ENCODE results near the gene PLPP6. TPM values are rescaled to one million over a fixed set of nuclear protein-coding genes. Genes with fewer than 3 reads are reported as not detected.

PLPP6 gene
- total and polyA plus RNA-seq, 2 of the 13 experiments (the other 11 are each of a cell fraction or from before 2014, with no cell fraction given), result 12.1 to 15.5 TPM

DNA sequence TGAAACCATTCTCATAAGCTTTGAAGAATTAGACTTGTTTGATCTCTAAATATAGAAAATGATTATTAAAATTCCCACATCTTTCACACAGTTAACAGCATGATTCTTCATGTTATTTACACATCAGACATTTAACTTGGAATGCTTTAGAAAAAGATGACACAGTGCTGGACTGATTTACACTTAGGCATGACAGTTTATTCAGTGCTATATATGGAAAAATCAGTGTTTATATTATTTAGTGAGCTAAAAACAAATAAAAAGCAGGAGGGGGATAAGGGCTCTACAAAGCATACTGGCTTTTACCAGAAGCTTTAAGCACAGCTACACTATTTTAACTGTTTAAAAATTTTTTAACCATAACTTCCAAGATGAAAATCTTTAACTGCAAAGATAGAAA, 47.3 kb downstream of the PLPP6 start:
- Histone ChIP-seq H3K36me3 (replicated peaks in 1 of 2; ENCODE audit: control insufficient read depth in 1 of 2, insufficient read depth in 2 of 2, low read length in 2 of 2) (peaks cover 1 to 42% of the 10 kb centered on the region in 2 experiments), H3K27me3 (ENCODE audit: control insufficient read depth in 1 of 2, insufficient read depth in 2 of 2, low read length in 2 of 2) (no peaks in the 10 kb centered on the region), H3K4me2 (ENCODE audit: low read depth, low read length) (no peak overlapping the region), H3K4me3 (replicated peaks in 1 of 3; ENCODE audit: insufficient read depth in 1 of 3, low read depth in 2 of 3, low read length in 3 of 3) (no peak overlapping the region), H2AFZ (ENCODE audit: low read length) (no peak overlapping the region), H3K4me1 (ENCODE audit: insufficient read depth, low read length) (no peaks in the 10 kb centered on the region), H3K27ac (ENCODE audit: extremely low read length, insufficient read depth, low read length) (no peak overlapping the region), H3K9ac (ENCODE audit: insufficient read depth, low read depth, low read length) (no peak overlapping the region), H4K20me1 (ENCODE audit: insufficient read depth, low read length) (0 out of 2 replicates have a peak, but pooled peaks cover 3% of the 10 kb centered on the region), H3K9me3 (ENCODE audit: low read length) (no peaks in the 10 kb centered on the region), H3K79me2 (ENCODE audit: insufficient read depth, low read length) (no peaks in the 10 kb centered on the region)
- intact Hi-C loops (cut with micrococcal nuclease; ENCODE audit: unreplicated experiment), result loop anchor here (5.0 kb wide), 1 partner anchor 33 kb away; the partner anchor contains the start of gene AK3
- DNase-seq (ENCODE audit: low spot score) (no peak), FAIRE-seq (no peak), ATAC-seq (no peak)
- POLR2A ChIA-PET, result interaction anchor here (1.7 kb wide), 1 partner anchor 31 kb away, joined by 3 read pairs; the partner anchor contains the start of gene AK3
- TF ChIP-seq SRSF1 (optimal IDR thresholded peaks at IDR 0.05; ENCODE audit: low read depth, low read length) (no peak), MZF1 (CRISPR knock-in tag; IDR thresholded peaks at IDR 0.05; ENCODE audit: borderline replicate concordance) (no peak)
- TF ChIP-seq, protein P1, sequence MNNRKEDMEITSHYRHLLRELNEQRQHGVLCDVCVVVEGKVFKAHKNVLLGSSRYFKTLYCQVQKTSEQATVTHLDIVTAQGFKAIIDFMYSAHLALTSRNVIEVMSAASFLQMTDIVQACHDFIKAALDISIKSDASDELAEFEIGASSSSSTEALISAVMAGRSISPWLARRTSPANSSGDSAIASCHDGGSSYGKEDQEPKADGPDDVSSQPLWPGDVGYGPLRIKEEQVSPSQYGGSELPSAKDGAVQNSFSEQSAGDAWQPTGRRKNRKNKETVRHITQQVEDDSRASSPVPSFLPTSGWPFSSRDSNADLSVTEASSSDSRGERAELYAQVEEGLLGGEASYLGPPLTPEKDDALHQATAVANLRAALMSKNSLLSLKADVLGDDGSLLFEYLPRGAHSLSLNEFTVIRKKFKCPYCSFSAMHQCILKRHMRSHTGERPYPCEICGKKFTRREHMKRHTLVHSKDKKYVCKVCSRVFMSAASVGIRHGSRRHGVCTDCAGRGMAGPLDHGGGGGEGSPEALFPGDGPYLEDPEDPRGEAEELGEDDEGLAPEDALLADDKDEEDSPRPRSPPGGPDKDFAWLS (CRISPR knock-in tag; IDR thresholded peaks at IDR 0.05; ENCODE audit: borderline replicate concordance), result no peak
- no TSS peak for BruUV-seq (replicated peaks)
- in situ Hi-C loops (cut with HindIII; ENCODE audit: extremely low pct_ligation_motif_present, low pct_unique_long_range_greater_than_20kb), result no loop called here
- CTCF ChIA-PET (ENCODE audit: low intra/inter-chr PET ratio, low total read pairs), result no interaction called here

DNA sequence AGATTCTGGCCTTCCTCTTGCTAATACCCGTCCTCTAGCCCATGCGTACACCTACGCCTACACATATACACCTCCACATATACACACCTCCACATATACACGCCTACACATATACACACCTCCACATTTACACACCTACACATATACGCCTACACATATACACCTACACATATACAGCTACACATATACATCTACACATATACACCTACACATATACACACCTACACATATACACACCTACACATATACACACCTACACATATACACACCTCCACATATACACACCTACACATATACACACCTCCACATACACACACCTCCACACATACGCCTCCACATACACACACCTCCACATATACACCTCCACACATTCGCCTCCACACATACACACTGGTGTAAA, 51.8 kb downstream of the PLPP6 start:
- no peak overlapping the region for H3K9ac ChIP-seq (ENCODE audit: insufficient read depth, low read depth, low read length)
- no peak overlapping the region for H3K27ac ChIP-seq (ENCODE audit: extremely low read length, insufficient read depth, low read length)
- H3K4me1 ChIP-seq (ENCODE audit: insufficient read depth, low read length), result no peaks in the 10 kb centered on the region
- intact Hi-C loops (cut with micrococcal nuclease; ENCODE audit: unreplicated experiment) (no loop called here), in situ Hi-C loops (cut with HindIII; ENCODE audit: extremely low pct_ligation_motif_present, low pct_unique_long_range_greater_than_20kb) (no loop called here)
- H3K27me3 ChIP-seq (ENCODE audit: control insufficient read depth in 1 of 2, insufficient read depth in 2 of 2, low read length in 2 of 2), result no peaks in the 10 kb centered on the region
- peak; percentile 42 for FAIRE-seq
- ATAC-seq, result peak; percentile 42; the same call in 2 of the 3 replicates
- CTCF ChIA-PET (ENCODE audit: low intra/inter-chr PET ratio, low total read pairs), result no interaction called here
- no peaks in the 10 kb centered on the region for H3K79me2 ChIP-seq (ENCODE audit: insufficient read depth, low read length)
- no peaks in the 10 kb centered on the region for H4K20me1 ChIP-seq (ENCODE audit: insufficient read depth, low read length)
- H3K36me3 ChIP-seq (replicated peaks in 1 of 2; ENCODE audit: control insufficient read depth in 1 of 2, insufficient read depth in 2 of 2, low read length in 2 of 2), result peaks cover 16 to 76% of the 10 kb centered on the region in 2 experiments
- H2AFZ ChIP-seq (ENCODE audit: low read length), result no peak overlapping the region
- no peaks in the 10 kb centered on the region for H3K9me3 ChIP-seq (ENCODE audit: low read length)
- BruUV-seq (replicated peaks), result no TSS peak
- no peak overlapping the region for H3K4me2 ChIP-seq (ENCODE audit: low read depth, low read length)
- no peak for TF ChIP-seq MEIS2 (CRISPR knock-in tag; IDR thresholded peaks at IDR 0.05)
- TF ChIP-seq TCF7L2 (IDR thresholded peaks at IDR 0.05; ENCODE audit: low read depth, low read length), result no peak
- no peak for DNase-seq (ENCODE audit: low spot score)
- no peak overlapping the region for H3K4me3 ChIP-seq (replicated peaks in 1 of 3; ENCODE audit: insufficient read depth in 1 of 3, low read depth in 2 of 3, low read length in 3 of 3)
- WGBS (ENCODE audit: low lambda C conversion rate), result 68% methylated on average over 7 of the region's 7 CpGs
- POLR2A ChIA-PET, result interaction anchor here (1.6 kb wide), 1 partner anchor 27 kb away, joined by 5 read pairs; the partner anchor contains the start of gene AK3

Measured in HepG2 (cell line).